ENCODE results near the gene BACH1.

BACH1 gene

DNA sequence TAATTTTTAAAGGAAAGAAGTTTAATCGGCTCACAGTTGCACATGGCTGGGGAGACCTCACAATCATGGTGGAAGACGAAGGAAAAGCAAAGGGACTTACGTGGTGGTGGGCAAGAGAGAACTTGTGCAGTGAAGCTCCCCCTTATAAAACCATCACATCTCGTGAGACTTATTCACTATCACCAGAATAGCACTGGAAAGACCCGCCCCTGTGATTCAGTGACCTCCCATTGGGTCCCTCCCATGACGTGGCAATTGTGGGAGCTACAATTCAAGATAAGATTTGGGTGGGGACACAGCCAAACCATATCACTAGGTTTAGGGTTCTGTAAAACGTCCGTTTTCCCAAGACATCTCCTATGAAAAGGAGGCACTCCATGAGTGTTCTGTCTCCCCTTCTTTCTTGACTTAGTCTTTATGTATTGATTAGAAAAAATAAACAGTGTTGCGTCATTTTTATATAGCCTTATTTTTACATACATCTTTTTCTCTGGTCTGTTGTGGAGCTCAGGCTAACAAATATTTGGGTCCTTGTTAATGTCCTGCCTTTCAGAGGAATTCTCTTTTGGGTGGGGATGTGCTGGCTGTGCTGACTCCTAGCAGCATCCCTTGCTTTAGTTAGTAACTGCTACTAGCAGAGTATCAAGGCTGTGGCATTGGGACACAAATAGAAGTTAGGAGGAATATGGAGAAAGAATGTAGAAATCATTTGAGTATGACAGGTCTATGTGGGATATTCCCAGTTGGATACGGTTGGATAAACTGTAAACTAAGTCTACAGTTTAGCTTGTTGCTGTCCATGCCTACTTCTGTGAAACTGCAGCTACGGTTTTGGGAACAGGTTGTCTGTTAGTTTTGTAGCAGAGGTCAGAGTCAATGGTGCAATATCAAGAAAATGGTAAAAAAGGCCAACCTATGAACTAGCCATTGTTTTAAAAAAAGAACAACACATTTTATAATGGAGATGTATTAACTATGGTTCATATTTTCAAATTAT is 23.5 kb downstream of the BACH1 start:
- FAIRE-seq (no peak), DNase-seq (ENCODE audit: insufficient read length, low spot score) (no peak)
- TF ChIP-seq, protein P1, sequence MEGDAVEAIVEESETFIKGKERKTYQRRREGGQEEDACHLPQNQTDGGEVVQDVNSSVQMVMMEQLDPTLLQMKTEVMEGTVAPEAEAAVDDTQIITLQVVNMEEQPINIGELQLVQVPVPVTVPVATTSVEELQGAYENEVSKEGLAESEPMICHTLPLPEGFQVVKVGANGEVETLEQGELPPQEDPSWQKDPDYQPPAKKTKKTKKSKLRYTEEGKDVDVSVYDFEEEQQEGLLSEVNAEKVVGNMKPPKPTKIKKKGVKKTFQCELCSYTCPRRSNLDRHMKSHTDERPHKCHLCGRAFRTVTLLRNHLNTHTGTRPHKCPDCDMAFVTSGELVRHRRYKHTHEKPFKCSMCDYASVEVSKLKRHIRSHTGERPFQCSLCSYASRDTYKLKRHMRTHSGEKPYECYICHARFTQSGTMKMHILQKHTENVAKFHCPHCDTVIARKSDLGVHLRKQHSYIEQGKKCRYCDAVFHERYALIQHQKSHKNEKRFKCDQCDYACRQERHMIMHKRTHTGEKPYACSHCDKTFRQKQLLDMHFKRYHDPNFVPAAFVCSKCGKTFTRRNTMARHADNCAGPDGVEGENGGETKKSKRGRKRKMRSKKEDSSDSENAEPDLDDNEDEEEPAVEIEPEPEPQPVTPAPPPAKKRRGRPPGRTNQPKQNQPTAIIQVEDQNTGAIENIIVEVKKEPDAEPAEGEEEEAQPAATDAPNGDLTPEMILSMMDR (IDR thresholded peaks at IDR 0.05; ENCODE audit: insufficient read depth, missing control alignments): no peak

DNA sequence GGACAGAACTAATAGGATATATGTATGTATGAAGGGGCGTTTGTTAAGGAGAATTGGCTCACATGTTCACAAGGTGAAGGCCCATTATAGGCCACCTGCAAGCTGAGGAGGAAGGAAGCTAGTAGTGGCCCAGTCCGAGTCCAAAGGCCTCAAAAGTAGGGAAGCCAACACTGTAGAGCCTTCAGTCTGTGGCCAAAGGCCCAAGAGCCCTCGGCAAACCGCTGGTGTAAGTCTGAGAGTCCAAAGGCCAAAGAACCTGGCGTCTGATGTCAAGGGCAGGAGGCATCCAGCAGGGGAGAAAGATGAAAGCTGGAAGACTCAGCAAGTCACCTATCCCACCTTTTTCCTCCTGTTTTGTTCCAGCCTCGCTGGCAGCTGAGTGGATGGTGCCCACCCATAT is 24.5 kb downstream of the BACH1 start:
- DNase-seq (ENCODE audit: insufficient read length, low spot score) (no peak), FAIRE-seq (no peak)
- TF ChIP-seq, protein P1 (IDR thresholded peaks at IDR 0.05; ENCODE audit: insufficient read depth, missing control alignments): no peak

DNA sequence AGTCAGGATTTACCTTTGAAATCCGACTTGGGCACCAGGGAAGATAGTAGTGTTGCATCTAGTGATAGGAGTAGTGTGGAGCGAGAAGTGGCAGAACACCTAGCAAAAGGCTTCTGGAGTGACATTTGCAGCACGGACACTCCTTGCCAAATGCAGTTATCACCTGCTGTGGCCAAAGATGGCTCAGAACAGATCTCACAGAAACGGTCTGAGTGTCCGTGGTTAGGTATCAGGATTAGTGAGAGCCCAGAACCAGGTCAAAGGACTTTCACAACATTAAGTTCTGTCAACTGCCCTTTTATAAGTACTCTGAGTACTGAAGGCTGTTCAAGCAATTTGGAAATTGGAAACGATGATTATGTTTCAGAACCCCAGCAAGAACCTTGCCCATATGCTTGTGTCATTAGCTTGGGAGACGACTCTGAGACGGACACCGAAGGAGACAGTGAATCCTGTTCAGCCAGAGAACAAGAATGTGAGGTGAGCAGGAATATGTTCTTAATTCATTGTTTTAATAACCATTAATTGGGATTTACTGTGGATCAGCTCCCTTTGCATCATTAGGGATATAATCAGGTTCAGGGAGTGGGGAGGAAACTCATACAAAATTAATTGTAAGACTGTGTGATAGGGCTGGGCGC is 28.3 kb downstream of the BACH1 start:
- TF ChIP-seq, protein P1 (IDR thresholded peaks at IDR 0.05; ENCODE audit: insufficient read depth, missing control alignments): no peak
- FAIRE-seq (no peak), DNase-seq (ENCODE audit: insufficient read length, low spot score) (no peak)

DNA sequence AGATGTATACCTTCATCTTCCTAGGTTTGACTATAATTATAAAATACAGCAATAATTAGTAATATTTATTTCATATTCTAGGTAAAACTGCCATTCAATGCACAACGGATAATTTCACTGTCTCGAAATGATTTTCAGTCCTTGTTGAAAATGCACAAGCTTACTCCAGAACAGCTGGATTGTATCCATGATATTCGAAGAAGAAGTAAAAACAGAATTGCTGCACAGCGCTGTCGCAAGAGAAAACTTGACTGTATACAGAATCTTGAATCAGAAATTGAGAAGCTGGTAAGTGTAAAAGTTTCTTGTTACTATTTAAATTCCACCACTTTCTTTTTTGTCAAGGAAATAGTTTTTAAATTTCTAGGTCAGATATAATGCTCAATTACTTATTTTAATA is 30.7 kb downstream of the BACH1 start:
- FAIRE-seq (no peak), DNase-seq (ENCODE audit: insufficient read length, low spot score) (no peak)
- TF ChIP-seq, protein P1 (IDR thresholded peaks at IDR 0.05; ENCODE audit: insufficient read depth, missing control alignments): no peak

DNA sequence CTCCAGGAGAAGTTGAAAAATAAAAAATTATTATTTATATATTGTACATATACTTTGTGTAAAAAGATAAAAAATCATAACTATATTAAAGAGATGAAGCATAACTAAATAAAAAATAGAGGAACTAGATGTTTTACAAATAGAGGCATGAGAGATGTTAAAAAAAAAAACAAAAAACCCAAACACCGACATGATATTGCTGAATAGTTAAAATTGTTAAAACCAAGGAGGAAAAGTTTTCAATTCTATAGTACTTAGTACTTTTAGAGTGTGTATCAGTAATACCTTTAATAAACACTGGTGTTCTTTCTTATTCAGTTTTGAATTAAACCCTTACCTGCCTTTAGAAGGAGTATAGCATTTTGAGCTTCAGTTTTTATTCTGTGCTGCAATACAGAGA is 32.1 kb downstream of the BACH1 start:
- FAIRE-seq: no peak
- TF ChIP-seq, protein P1 (IDR thresholded peaks at IDR 0.05; ENCODE audit: insufficient read depth, missing control alignments): no peak
- no peak for DNase-seq (ENCODE audit: insufficient read length, low spot score)

DNA sequence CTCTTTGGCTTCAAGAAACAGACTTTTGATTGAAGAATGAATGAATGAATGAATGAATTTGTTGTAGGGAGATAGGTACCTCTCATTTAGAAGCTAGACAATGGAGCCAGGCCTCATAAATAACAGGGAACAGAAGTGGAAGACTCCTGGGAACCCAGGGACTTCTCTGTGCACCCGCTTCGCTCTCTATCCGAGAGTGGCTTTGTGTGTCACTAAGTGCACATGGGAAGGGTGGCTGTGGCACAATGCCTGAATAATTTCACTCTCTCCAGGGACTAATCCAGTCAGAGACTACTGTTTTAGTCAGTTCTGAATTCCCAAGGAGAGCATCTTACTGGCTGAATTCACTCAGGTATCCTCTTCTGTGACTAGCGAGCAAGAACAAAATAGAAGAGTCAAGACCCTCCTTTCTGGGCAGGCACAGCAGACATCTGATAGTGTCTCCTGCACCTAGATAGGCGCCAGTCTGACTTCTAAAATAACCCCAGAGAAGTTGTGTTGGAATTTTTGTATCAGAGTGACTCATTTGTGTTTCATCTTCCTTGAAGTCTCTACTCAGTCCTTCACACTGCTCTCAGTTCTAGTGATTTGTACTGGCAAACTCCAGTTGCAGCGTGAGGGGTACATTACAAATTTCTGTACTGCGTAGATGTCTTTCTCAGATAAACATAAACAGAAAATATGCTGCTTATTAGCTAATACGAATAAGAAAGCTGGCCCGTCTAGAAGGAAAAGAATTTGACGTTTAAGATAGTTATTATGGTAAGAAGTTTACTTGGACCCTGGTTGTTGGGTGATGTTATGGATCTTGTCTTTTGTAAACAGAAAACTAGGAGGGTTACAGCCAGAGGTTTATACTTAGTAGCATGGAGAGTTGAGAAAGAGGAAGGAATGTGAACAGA is 34.0 kb downstream of the BACH1 start:
- TF ChIP-seq, protein P1 (IDR thresholded peaks at IDR 0.05; ENCODE audit: insufficient read depth, missing control alignments): no peak
- DNase-seq (ENCODE audit: insufficient read length, low spot score): no peak
- FAIRE-seq: no peak
